GM13977 (cell line): ENCODE results near the gene MYO10.

Experiments used
- DNase-seq: peaks from one replicate; pipeline ENCODE4 v3.0.0; 2012; ENCODE audit warnings: low spot score
- in situ Hi-C: fragments of 300-500 bp; cut with MboI; formaldehyde crosslinking; loops from one replicate; pipeline ENCODE4 v1.12.0; 2022; ENCODE audit warnings: low sequenced_read_pairs, low pct_unique_long_range_greater_than_20kb, mixed read lengths, inconsistent platforms; ENCODE audit not compliant: unreplicated experiment
- TF ChIP-seq, protein P1 (sequence below): IDR thresholded peaks from 2 replicates; pipeline ENCODE4 v1.5.1; 2012; ENCODE audit warnings: mild to moderate bottlenecking, control low read depth; ENCODE audit not compliant: insufficient read depth; ENCODE audit errors: extremely low read depth, missing control alignments

The MYO10 gene

GRCh38 chr5:16869821-16870796, 66.0 kb downstream of the MYO10 start:
- in situ Hi-C loops, result no loop called here
- no peak for DNase-seq
- TF ChIP-seq, protein P1, sequence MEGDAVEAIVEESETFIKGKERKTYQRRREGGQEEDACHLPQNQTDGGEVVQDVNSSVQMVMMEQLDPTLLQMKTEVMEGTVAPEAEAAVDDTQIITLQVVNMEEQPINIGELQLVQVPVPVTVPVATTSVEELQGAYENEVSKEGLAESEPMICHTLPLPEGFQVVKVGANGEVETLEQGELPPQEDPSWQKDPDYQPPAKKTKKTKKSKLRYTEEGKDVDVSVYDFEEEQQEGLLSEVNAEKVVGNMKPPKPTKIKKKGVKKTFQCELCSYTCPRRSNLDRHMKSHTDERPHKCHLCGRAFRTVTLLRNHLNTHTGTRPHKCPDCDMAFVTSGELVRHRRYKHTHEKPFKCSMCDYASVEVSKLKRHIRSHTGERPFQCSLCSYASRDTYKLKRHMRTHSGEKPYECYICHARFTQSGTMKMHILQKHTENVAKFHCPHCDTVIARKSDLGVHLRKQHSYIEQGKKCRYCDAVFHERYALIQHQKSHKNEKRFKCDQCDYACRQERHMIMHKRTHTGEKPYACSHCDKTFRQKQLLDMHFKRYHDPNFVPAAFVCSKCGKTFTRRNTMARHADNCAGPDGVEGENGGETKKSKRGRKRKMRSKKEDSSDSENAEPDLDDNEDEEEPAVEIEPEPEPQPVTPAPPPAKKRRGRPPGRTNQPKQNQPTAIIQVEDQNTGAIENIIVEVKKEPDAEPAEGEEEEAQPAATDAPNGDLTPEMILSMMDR, result no peak

DNA sequence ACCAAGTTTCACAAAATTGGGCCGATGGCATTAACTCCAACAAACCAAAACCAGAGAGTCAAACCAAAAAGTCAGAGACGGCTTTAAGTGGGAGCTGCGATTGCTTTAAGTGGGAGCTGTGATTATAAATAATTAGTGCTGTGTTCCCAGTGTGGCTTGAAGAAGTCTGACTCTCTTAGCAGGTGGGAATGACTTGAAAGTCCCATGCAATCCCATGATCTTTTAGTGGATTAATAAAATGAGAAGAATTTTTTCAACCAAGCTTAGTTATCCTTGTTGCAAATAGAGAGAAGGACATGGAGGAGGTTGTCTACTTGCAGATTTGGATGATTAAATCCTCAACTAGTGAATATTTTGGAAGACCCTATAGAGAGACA, 68.5 kb downstream of the MYO10 start:
- in situ Hi-C loops, result no loop called here
- TF ChIP-seq, protein P1, result no peak
- no peak for DNase-seq

GRCh38 chr5:16866795-16867576, 69.1 kb downstream of the MYO10 start:
- in situ Hi-C loops, result no loop called here
- no peak for DNase-seq
- TF ChIP-seq, protein P1, result no peak

- no peak for DNase-seq
- in situ Hi-C loops, result no loop called here
- TF ChIP-seq, protein P1, result no peak
Observed at GRCh38 chr5:16866273-16866672, 69.8 kb downstream of the MYO10 start.

DNA sequence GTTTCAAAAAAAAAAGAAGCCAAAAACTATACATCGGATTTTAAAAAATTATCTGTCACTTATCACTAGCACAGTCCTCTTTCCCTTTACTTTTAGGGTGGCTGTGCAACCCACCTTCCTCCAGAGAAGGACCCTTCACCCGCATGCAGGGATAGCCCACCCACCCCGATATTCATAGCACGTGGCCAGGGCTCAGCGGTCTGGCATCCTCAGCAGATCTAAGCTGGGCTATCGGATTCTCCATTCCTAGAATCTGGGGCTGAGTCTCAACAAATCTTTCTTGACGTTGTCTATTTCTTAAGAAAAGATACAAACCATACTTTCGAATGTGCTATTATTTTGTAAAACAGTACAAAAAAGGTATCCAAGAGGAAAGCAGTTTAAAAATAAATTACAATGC, 70.9 kb downstream of the MYO10 start:
- in situ Hi-C loops, result no loop called here
- TF ChIP-seq, protein P1, result no peak
- no peak for DNase-seq

GRCh38 chr5:16864631-16865131, 71.4 kb downstream of the MYO10 start:
- TF ChIP-seq, protein P1, result no peak
- DNase-seq, result no peak
- in situ Hi-C loops, result no loop called here
